Lower leg skin (tissue), 3 donors: ENCODE data around the gene GALNT18.

Experiments
- POLR2A ChIP-seq, 2 donors: fragments of 450-650 bp; IDR thresholded peaks; one replicate each; pipeline ENCODE4 v1.6.1; 2016 to 2017; ENCODE audit warnings: antibody characterized with exemption in 2 of 2, mild to moderate bottlenecking in 1 of 2, moderate library complexity in 1 of 2
- TF ChIP-seq, protein P1 (sequence below), 3 donors: fragments of 450-650 bp; IDR thresholded peaks; one replicate each; pipeline ENCODE4 v1.5.1; 2016; ENCODE audit warnings: antibody characterized with exemption in 3 of 3, mild to moderate bottlenecking in 3 of 3, moderate library complexity in 2 of 3

DNA sequence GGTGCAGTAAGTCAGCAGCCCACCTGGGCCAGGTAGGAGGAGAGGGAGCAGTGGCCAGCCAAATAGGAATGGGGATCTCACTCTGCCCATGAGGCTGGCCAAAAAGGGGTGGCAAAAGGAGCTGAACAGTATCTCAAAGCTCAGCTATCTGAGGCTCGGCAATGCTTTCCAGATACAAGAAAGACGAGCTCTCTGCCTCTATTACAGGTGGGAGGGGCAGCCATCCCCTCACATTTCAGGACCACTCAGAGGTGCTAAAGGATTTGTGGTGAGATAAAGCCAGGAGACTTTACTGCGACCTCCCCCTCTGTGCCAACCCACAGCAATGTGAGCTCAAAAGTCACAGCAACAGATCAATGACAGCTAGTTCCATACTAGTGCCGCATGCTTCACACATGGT is 42.1 kb upstream of the GALNT18 start:
- TF ChIP-seq, protein P1, sequence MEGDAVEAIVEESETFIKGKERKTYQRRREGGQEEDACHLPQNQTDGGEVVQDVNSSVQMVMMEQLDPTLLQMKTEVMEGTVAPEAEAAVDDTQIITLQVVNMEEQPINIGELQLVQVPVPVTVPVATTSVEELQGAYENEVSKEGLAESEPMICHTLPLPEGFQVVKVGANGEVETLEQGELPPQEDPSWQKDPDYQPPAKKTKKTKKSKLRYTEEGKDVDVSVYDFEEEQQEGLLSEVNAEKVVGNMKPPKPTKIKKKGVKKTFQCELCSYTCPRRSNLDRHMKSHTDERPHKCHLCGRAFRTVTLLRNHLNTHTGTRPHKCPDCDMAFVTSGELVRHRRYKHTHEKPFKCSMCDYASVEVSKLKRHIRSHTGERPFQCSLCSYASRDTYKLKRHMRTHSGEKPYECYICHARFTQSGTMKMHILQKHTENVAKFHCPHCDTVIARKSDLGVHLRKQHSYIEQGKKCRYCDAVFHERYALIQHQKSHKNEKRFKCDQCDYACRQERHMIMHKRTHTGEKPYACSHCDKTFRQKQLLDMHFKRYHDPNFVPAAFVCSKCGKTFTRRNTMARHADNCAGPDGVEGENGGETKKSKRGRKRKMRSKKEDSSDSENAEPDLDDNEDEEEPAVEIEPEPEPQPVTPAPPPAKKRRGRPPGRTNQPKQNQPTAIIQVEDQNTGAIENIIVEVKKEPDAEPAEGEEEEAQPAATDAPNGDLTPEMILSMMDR (IDR thresholded peaks at IDR 0.05) = no peak
- TF ChIP-seq POLR2A (IDR thresholded peaks at IDR 0.05) = no peak
